ENCODE results near the gene CST7.

Gene CST7

DNA sequence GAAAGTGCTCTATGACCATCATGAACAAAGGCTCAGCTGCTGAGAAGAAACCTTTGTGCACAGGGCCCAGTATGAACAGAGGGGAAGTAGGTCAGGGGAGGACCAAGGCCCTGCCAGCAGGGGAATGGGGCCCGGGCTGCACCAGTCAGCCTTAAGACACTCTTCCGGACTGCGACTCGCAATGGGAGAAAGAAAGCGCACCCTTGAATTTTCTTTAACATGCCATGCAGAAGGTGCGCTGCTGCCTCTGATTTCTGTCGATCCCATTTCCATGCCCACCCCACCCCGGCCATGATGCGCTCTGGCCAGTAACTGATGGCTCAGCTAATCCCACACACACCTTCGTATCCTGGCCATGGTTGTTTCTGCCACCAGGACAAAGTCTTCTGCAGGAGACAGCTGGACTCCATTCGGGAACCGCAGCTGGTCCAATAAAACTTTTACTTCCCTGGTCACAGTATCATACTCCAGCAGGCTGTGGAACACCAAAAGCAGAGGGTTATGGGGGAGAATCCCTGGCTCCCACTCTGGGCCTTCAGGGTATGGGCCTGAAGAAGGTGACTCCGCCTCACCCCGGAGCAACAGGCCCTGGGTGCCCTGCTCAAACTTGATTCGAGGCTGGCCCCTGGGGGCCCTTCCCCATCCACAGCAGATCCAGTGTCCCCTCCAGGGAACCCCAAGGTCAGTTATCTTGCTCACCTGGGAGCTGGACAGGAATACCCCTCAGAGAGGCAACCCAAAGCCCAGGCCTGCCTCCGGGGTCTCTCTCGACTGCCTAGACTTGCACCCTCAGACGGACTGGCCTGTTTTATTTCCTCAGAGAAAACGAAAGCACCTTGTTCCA lies 20.3 kb downstream of the CST7 start:
- peaks cover 91% of the 10 kb centered on the region for H3K36me3 ChIP-seq (ENCODE audit: insufficient read depth, low read length)
- no peak overlapping the region for H2AFZ ChIP-seq (ENCODE audit: low read length)

DNA sequence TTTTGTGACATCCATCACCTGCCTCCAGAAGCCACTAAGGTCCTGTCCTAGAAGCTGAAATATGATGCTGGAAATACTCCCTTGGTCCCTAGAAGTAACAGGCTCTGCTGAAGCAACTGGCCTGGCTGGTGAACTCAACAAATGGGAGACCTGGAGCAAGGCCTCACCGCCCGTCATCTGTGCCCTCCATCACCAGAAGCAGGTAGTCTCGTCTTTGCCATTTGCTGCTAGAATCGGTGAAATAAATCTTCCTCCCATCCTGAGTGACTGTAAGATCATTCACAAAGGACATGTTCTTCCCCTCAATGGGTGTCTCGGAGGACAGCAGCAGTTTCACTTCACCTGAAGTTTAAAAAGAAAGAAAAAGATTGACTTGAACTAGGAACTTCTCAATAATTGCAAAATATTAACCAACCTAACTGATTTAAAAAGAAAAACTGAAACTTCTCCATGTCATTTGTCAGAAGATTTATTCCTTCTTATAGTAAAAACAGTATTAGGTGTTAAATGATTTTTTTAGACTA lies 21.0 kb downstream of the CST7 start:
- H3K4me2 ChIP-seq (ENCODE audit: low read depth, low read length, poor library complexity, severe bottlenecking), result no peak overlapping the region
- peaks cover 89% of the 10 kb centered on the region for H3K36me3 ChIP-seq (ENCODE audit: insufficient read depth, low read length)
- H3K4me3 ChIP-seq (ENCODE audit: low read length, poor library complexity, severe bottlenecking), result no peak overlapping the region
- no peak overlapping the region for H3K9ac ChIP-seq (ENCODE audit: low read depth, low read length, poor library complexity, severe bottlenecking)
- H2AFZ ChIP-seq (ENCODE audit: low read length), result no peak overlapping the region
- 0 out of 2 replicates have a peak, but pooled peaks cover 5% of the 10 kb centered on the region for H3K79me2 ChIP-seq (ENCODE audit: insufficient read depth, low read length)
- H3K27me3 ChIP-seq (ENCODE audit: insufficient read depth, low read length, poor library complexity, severe bottlenecking), result no peaks in the 10 kb centered on the region
- H3K4me1 ChIP-seq (ENCODE audit: insufficient read depth, low read length, poor library complexity, severe bottlenecking), result no peaks in the 10 kb centered on the region
- H3F3A ChIP-seq (ENCODE audit: low read depth), result no peaks in the 10 kb centered on the region
- no peaks in the 10 kb centered on the region; the same call in 1 of the 2 replicates for H3K9me3 ChIP-seq (ENCODE audit: insufficient read depth, low read depth, low read length)
- no peaks in the 10 kb centered on the region for H3K9me2 ChIP-seq (replicated peaks; ENCODE audit: low read depth, low read length)
- H4K20me1 ChIP-seq (ENCODE audit: insufficient read depth, low read length, poor library complexity, severe bottlenecking), result no peaks in the 10 kb centered on the region
- TF ChIP-seq EZH2phosphoT487 (IDR thresholded peaks at IDR 0.05; ENCODE audit: borderline replicate concordance), result no peak
- TF ChIP-seq, protein P1, sequence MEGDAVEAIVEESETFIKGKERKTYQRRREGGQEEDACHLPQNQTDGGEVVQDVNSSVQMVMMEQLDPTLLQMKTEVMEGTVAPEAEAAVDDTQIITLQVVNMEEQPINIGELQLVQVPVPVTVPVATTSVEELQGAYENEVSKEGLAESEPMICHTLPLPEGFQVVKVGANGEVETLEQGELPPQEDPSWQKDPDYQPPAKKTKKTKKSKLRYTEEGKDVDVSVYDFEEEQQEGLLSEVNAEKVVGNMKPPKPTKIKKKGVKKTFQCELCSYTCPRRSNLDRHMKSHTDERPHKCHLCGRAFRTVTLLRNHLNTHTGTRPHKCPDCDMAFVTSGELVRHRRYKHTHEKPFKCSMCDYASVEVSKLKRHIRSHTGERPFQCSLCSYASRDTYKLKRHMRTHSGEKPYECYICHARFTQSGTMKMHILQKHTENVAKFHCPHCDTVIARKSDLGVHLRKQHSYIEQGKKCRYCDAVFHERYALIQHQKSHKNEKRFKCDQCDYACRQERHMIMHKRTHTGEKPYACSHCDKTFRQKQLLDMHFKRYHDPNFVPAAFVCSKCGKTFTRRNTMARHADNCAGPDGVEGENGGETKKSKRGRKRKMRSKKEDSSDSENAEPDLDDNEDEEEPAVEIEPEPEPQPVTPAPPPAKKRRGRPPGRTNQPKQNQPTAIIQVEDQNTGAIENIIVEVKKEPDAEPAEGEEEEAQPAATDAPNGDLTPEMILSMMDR (conservative IDR thresholded peaks at IDR 0.05; ENCODE audit: low read length), result no peak

More for the DNA sequence above, 20.3 kb downstream of the CST7 start:
- Histone ChIP-seq H3K9ac (ENCODE audit: low read depth, low read length, poor library complexity, severe bottlenecking) (no peak overlapping the region), H3K4me1 (ENCODE audit: insufficient read depth, low read length, poor library complexity, severe bottlenecking) (no peaks in the 10 kb centered on the region), H3K4me2 (ENCODE audit: low read depth, low read length, poor library complexity, severe bottlenecking) (no peak overlapping the region), H3K27me3 (ENCODE audit: insufficient read depth, low read length, poor library complexity, severe bottlenecking) (no peaks in the 10 kb centered on the region), H3K4me3 (ENCODE audit: low read length, poor library complexity, severe bottlenecking) (no peak overlapping the region), H3K79me2 (ENCODE audit: insufficient read depth, low read length) (no peaks in the 10 kb centered on the region), H3K9me3 (ENCODE audit: insufficient read depth, low read depth, low read length) (no peaks in the 10 kb centered on the region), H4K20me1 (ENCODE audit: insufficient read depth, low read length, poor library complexity, severe bottlenecking) (no peaks in the 10 kb centered on the region), H3K9me2 (replicated peaks; ENCODE audit: low read depth, low read length) (no peaks in the 10 kb centered on the region), H3F3A (ENCODE audit: low read depth) (no peaks in the 10 kb centered on the region)
- no peak for TF ChIP-seq EZH2phosphoT487 (IDR thresholded peaks at IDR 0.05; ENCODE audit: borderline replicate concordance)
- TF ChIP-seq, protein P1 (conservative IDR thresholded peaks at IDR 0.05; ENCODE audit: low read length), result no peak

DNA sequence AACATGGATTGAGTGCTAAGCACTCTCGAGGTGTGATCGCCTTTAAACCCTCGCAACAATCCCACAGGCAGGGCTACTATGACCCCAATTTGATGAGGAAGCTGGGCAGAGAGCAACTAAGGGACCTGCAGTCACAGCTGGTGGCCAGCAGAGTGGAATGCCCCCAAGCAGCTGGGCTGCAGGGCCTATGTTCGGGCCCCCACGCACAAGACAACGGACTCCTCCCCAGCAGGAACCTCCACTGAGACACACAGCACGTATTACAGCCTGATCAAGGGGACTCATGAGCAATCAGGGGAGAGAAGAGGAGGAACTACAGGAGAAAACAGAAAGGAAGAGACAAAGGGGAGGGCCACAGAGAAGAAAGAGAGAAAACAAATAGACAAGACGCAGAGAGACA lies 21.7 kb downstream of the CST7 start:
- TF ChIP-seq, protein P1 (conservative IDR thresholded peaks at IDR 0.05; ENCODE audit: low read length), result no peak
- no peak overlapping the region for H3K4me3 ChIP-seq (ENCODE audit: low read length, poor library complexity, severe bottlenecking)
- H3K4me1 ChIP-seq (ENCODE audit: insufficient read depth, low read length, poor library complexity, severe bottlenecking), result no peaks in the 10 kb centered on the region
- peaks cover 6% of the 10 kb centered on the region; the same call in 1 of the 2 replicates for H3K79me2 ChIP-seq (ENCODE audit: insufficient read depth, low read length)
- H3K36me3 ChIP-seq (ENCODE audit: insufficient read depth, low read length), result peaks cover 89% of the 10 kb centered on the region
- no peaks in the 10 kb centered on the region for H3K9me2 ChIP-seq (replicated peaks; ENCODE audit: low read depth, low read length)
- H3K4me2 ChIP-seq (ENCODE audit: low read depth, low read length, poor library complexity, severe bottlenecking), result no peak overlapping the region
- H4K20me1 ChIP-seq (ENCODE audit: insufficient read depth, low read length, poor library complexity, severe bottlenecking), result no peaks in the 10 kb centered on the region
- no peaks in the 10 kb centered on the region for H3K27me3 ChIP-seq (ENCODE audit: insufficient read depth, low read length, poor library complexity, severe bottlenecking)
- H3K9me3 ChIP-seq (ENCODE audit: insufficient read depth, low read depth, low read length), result peaks cover 4% of the 10 kb centered on the region
- H2AFZ ChIP-seq (ENCODE audit: low read length), result no peak overlapping the region
- H3F3A ChIP-seq (ENCODE audit: low read depth), result no peaks in the 10 kb centered on the region
- H3K9ac ChIP-seq (ENCODE audit: low read depth, low read length, poor library complexity, severe bottlenecking), result no peak overlapping the region
